Gastroesophageal sphincter (tissue), 4 donors: ENCODE results near the gene ALG1L2. TPM values are rescaled to one million over a fixed set of nuclear protein-coding genes. Genes with fewer than 3 reads are reported as not detected.
"Not testable (repeated sequence)": the region's sequence is repeated elsewhere in the genome, so short reads cannot be mapped to it uniquely, and the experiment has no call there.

ENCODE experiments used
- ATAC-seq: fragments of 150-250 bp; one replicate; pipeline ENCODE4 v1.9.1; 2016; ENCODE audit warnings: mild to moderate bottlenecking, moderate library complexity
- H3K27ac ChIP-seq, 4 donors: fragments of 200-600 bp; sonication (generic) in 3 of 4; 1 replicate in 3 of 4; 2 replicates in 1 of 4; pipeline ENCODE4 v1.5.1; 2016 to 2019
- H3K27me3 ChIP-seq: fragments of 200-600 bp; sonication (generic); one replicate; pipeline ENCODE4 v1.5.1; 2019
- H3K36me3 ChIP-seq, 2 donors: fragments of 200-600 bp; sonication (generic); one replicate each; pipeline ENCODE4 v1.5.1; 2019; ENCODE audit warnings: control low read depth in 1 of 2
- H3K4me1 ChIP-seq, 3 donors: fragments of 200-600 bp; sonication (generic); 1 replicate in 2 of 3; 2 replicates in 1 of 3; pipeline ENCODE4 v1.5.1; 2016 to 2019; ENCODE audit warnings: control low read depth in 2 of 3
- H3K4me3 ChIP-seq, 2 donors: fragments of 200-600 bp; sonication (generic); one replicate each; pipeline ENCODE4 v1.5.1; 2019; ENCODE audit warnings: mild to moderate bottlenecking in 1 of 2, moderate library complexity in 1 of 2
- H3K9me3 ChIP-seq, 3 donors: fragments of 200-600 bp; sonication (generic); one replicate each; pipeline ENCODE4 v1.5.1; 2017 to 2019; ENCODE audit warnings: control low read depth in 2 of 3
- EP300 ChIP-seq: sonication (generic); formaldehyde crosslinking; IDR thresholded peaks from one replicate; pipeline ENCODE4 v1.6.1; 2017; ENCODE audit warnings: antibody characterized with exemption, mild to moderate bottlenecking
- POLR2A ChIP-seq, 2 donors: fragments of 450-650 bp; IDR thresholded peaks; one replicate each; pipeline ENCODE4 v1.6.1; 2017; ENCODE audit warnings: antibody characterized with exemption in 2 of 2, mild to moderate bottlenecking in 2 of 2, moderate library complexity in 1 of 2
- POLR2AphosphoS5 ChIP-seq: sonication (generic); formaldehyde crosslinking; IDR thresholded peaks from one replicate; pipeline ENCODE4 v1.6.1; 2017; ENCODE audit warnings: antibody characterized with exemption
- WGBS, 2 donors: methylation state at CpG; one replicate each; pipeline ENCODE4 v1.1.5; 2018; ENCODE audit warnings: low coverage in 1 of 2; 5-methylcytosine and 5-hydroxymethylcytosine counted together
- total RNA-seq, 4 donors: library from RNA; depleted of rRNA; stranded (reverse); fragments of >200 nt; gene quantifications; one replicate each; pipeline ENCODE4 v1.1.0, GENCODE V29; 2016
- TF ChIP-seq, protein P1 (sequence below), 4 experiments: fragments of 200-600 bp in 2 of 4; fragments of 450-650 bp in 2 of 4; sonication (generic) in 1 of 4; IDR thresholded peaks; one replicate each; pipeline ENCODE4 v1.5.1; 2017 to 2019; ENCODE audit warnings: antibody characterized with exemption in 4 of 4, mild to moderate bottlenecking in 2 of 4, moderate library complexity in 2 of 4

ALG1L2 gene
- total RNA-seq, 4 donors from 2014 or later, result not detected

DNA sequence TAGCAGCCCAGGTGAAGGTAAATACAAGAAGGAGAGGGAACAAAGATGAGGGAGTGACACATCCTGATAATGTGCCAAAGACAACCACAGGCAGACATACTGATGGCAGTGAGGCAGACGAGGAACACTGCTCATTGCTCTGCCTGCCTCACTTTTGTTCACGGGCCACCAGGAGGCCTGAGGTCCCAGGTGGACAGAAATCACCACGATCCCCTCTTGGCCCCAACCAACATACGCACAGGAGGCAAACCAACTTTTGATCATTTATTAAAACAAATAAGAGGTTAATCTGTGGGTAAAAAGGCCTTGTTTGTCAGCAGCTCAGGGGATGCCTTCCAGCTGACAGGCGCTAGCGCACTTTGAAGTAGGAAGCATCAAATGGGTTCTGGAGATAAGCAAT, 4.2 kb downstream of the ALG1L2 start:
- H3K4me1 ChIP-seq, result no peaks in the 10 kb centered on the region
- H3K4me3 ChIP-seq, result no peak overlapping the region
- H3K27me3 ChIP-seq, result no peaks in the 10 kb centered on the region
- 69 to 85% methylated on average over 5 of the region's 6 CpGs for WGBS, 2 donors
- TF ChIP-seq, protein P1, sequence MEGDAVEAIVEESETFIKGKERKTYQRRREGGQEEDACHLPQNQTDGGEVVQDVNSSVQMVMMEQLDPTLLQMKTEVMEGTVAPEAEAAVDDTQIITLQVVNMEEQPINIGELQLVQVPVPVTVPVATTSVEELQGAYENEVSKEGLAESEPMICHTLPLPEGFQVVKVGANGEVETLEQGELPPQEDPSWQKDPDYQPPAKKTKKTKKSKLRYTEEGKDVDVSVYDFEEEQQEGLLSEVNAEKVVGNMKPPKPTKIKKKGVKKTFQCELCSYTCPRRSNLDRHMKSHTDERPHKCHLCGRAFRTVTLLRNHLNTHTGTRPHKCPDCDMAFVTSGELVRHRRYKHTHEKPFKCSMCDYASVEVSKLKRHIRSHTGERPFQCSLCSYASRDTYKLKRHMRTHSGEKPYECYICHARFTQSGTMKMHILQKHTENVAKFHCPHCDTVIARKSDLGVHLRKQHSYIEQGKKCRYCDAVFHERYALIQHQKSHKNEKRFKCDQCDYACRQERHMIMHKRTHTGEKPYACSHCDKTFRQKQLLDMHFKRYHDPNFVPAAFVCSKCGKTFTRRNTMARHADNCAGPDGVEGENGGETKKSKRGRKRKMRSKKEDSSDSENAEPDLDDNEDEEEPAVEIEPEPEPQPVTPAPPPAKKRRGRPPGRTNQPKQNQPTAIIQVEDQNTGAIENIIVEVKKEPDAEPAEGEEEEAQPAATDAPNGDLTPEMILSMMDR (IDR thresholded peaks at IDR 0.05), result no peak
- no peak for TF ChIP-seq POLR2A (IDR thresholded peaks at IDR 0.05)
- TF ChIP-seq POLR2AphosphoS5, result no peak
- TF ChIP-seq EP300, result no peak
- ATAC-seq, result no peak
- no peak overlapping the region for H3K27ac ChIP-seq
- no peaks in the 10 kb centered on the region for H3K9me3 ChIP-seq
- no peaks in the 10 kb centered on the region for H3K36me3 ChIP-seq

DNA sequence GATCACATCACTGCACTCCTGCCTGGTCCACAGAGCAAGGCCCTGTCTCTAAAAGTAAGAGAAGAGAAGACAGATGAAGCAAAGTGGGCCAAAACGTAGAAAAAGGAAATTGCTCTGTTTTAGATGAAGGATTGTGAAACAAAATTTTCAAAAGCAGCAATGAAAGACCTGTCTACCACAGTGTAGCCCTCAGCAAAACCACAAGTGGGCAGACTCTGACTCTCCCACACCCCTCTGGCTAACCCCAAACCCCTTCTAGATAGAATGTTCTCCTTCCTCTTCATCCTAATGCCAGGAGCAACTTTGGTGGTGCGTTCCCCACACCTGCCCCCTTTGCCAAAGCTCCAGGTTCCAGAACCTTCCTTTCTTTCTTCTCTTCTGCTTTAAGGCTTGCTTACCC, 5.0 kb downstream of the ALG1L2 start:
- H3K9me3 ChIP-seq, H3K27me3 ChIP-seq, H3K36me3 ChIP-seq, H3K4me3 ChIP-seq, H3K4me1 ChIP-seq, H3K27ac ChIP-seq, ATAC-seq: not testable (repeated sequence)
- WGBS, 2 donors, result 53 to 75% methylated on average over 2 of the region's 2 CpGs

DNA sequence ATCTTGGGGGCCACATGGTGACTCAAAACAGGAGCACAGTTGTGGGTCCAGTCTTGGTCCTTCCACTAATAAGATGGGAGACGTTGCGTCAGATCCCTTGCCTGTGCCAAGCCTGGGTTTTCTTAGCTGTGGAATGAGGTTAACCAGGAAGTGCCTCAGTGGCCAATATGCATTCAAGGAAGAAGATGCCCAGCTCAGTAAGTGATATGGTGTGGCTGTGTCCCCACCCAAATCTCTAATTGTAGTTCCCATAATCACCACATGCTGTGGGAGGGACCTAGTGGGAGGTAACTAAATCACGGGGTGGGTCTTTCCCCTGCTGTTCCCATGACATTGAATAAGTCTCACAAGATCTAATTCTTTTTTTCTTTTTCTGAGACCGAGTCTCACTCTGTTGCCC, 6.4 kb downstream of the ALG1L2 start:
- Histone ChIP-seq H3K4me3 (no peak overlapping the region), H3K9me3 (no peaks in the 10 kb centered on the region), H3K4me1 (no peaks in the 10 kb centered on the region), H3K36me3 (no peaks in the 10 kb centered on the region), H3K27me3 (no peaks in the 10 kb centered on the region), H3K27ac (no peak overlapping the region)
- TF ChIP-seq, protein P1 (IDR thresholded peaks at IDR 0.05), result no peak
- TF ChIP-seq POLR2A (IDR thresholded peaks at IDR 0.05), result no peak
- TF ChIP-seq EP300, result no peak
- TF ChIP-seq POLR2AphosphoS5, result no peak
- 30 to 93% methylated on average over 2 to 4 of the region's 4 CpGs for WGBS, 2 donors
- ATAC-seq, result no peak

DNA sequence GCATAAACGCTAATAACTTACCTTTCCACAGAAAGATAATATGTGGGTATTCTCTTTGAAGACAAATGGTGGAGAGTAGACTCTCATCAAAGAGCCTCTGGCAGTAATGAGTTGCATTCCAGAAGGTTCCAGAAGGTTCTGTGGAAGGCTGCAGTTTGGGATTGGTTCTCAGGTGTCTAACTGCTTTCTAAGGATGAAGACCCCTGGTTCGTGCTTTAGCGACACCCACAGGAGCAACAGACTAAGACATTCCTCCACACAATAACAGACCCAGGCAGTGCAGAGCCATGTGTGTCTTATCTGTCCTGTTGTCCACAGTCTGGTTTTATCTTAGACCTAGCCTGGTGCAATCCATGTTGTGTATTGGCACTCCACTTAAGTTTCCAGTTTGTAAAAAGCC, 9.1 kb downstream of the ALG1L2 start:
- ATAC-seq, result not testable (repeated sequence)
- 45 to 71% methylated on average over 1 to 3 of the region's 3 CpGs for WGBS, 2 donors

DNA sequence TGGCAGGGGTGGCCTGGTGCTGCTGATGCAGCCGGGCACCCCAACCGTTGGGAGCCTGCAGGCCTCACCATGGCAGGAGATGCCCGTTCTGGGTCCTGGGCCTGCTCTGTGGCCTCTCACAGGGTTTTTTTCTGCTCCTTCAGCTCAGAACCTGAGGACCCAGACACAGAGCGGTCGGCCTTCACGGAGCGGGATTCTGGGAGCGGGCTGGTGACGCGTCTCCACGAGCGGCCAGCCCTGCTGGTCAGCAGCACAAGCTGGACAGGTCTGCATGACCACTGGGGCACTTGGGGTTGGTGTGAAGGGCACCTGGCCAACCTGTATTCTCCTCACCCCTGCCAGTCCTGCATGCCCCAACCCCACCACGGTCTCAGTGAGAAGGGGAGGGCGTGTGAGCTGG, 10.3 kb downstream of the ALG1L2 start:
- WGBS, 2 donors, result 100% methylated on average over 5 of the region's 14 CpGs; no CpG with 5 or more reads in 1 of the 2 donors
- Histone ChIP-seq H3K27ac (no peak overlapping the region), H3K27me3 (peaks cover 15% of the 10 kb centered on the region), H3K4me1 (no peaks in the 10 kb centered on the region), H3K36me3 (no peaks in the 10 kb centered on the region), H3K9me3 (no peaks in the 10 kb centered on the region), H3K4me3 (no peak overlapping the region)
- ATAC-seq, result no peak
- TF ChIP-seq, protein P1 (IDR thresholded peaks at IDR 0.05), result no peak
- TF ChIP-seq POLR2A (IDR thresholded peaks at IDR 0.05), result no peak
- no peak for TF ChIP-seq POLR2AphosphoS5
- TF ChIP-seq EP300, result no peak

More for the DNA sequence above, 9.1 kb downstream of the ALG1L2 start:
- not testable (repeated sequence) for H3K27ac ChIP-seq, H3K36me3 ChIP-seq, H3K9me3 ChIP-seq, H3K4me1 ChIP-seq, H3K4me3 ChIP-seq
- peaks cover 15% of the 10 kb centered on the region for H3K27me3 ChIP-seq

DNA sequence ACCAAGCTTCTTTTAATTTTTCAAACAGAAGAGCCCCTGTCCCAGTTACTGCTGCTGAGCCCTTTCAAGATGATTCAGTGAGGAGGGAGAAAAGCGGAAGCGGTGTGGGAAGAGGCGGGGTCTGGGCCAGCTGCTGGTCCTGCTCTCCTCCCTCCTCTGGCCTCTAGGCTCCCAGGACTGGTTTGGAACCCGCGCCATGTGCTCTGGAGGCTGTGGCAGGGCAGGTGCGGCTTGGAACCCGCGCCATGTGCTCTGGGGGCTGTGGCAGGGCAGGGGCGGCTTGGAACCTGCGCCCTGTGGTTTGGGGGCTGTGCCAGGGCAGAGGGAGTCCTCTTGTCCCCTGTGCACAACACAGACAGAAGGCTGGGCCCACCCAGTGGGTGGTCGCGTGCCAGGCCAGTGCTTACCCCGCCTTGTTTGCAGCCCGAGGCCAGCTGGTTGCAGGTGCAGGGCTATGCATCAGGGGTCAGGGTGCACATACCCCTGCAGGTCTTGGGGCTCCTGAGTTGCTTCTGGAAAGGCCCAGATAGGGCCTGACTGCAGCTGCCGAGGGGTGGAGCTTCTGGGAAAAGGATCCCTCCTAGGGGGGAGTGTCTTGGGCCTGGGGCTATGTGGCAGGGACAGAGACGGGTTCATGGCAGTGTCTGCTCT, 12.2 kb downstream of the ALG1L2 start:
- no CpG with 5 or more reads among the region's 16 CpGs for WGBS, 2 donors
- H3K9me3 ChIP-seq, result no peaks in the 10 kb centered on the region
- no peak overlapping the region for H3K4me3 ChIP-seq
- no peaks in the 10 kb centered on the region for H3K36me3 ChIP-seq
- no peak for TF ChIP-seq POLR2AphosphoS5
- TF ChIP-seq, protein P1 (IDR thresholded peaks at IDR 0.05), result no peak
- no peak for TF ChIP-seq POLR2A (IDR thresholded peaks at IDR 0.05)
- no peak for TF ChIP-seq EP300
- H3K27ac ChIP-seq, result no peak overlapping the region
- H3K4me1 ChIP-seq, result no peaks in the 10 kb centered on the region
- H3K27me3 ChIP-seq, result peaks cover 18% of the 10 kb centered on the region
- ATAC-seq, result no peak

DNA sequence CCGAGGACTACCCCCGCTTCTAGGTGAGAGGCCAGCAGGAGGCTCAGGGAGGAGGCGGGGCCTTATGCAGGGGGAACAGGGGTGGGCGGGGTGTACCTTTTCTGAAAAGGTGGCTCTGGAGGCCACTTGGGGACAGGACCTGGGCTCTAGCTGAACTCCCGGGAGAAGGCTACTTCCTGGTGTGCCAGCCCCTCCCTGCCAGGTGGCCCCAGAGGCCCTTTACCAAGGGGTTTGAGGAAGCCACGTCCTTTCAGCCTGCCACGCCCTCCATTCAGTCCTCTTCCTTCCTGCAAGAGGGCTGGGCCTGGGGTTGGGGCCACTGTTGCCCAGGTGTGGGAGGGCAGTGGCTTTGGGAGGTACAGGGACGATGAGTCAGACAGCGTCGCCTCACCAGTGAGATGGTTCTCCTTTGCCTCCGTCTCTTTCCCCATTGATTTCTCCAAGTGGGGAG, 12.9 kb downstream of the ALG1L2 start:
- WGBS, 2 donors, result 100% methylated on average over 1 of the region's 11 CpGs; no CpG with 5 or more reads in 1 of the 2 donors
- not testable (repeated sequence) for H3K4me1 ChIP-seq, H3K9me3 ChIP-seq, ATAC-seq, H3K4me3 ChIP-seq, H3K36me3 ChIP-seq, H3K27ac ChIP-seq
- H3K27me3 ChIP-seq, result peaks cover 18% of the 10 kb centered on the region

DNA sequence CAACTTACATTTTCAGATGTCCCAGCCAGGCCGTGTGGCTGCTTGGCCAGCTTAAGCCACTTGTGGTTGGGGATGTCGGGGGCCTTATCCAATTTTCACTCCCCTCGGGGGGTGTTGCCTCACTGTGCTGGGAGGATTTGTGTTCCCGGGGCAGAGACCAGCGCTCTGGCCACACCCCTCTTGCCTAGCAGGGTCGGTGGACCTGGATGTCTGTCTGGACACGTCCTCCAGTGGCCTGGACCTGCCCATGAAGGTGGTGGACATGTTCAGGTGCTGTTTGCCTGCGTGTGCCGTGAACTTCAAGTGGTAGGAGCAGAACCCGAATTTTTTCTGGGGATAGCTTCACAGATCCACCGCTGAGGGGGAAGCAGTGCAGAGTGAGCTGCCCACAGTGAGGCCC, 14.2 kb downstream of the ALG1L2 start:
- not testable (repeated sequence) for ATAC-seq, H3K4me1 ChIP-seq, H3K4me3 ChIP-seq, H3K36me3 ChIP-seq, H3K9me3 ChIP-seq, H3K27ac ChIP-seq
- peaks cover 18% of the 10 kb centered on the region for H3K27me3 ChIP-seq
- 24 to 50% methylated on average over 1 to 3 of the region's 11 CpGs for WGBS, 2 donors

DNA sequence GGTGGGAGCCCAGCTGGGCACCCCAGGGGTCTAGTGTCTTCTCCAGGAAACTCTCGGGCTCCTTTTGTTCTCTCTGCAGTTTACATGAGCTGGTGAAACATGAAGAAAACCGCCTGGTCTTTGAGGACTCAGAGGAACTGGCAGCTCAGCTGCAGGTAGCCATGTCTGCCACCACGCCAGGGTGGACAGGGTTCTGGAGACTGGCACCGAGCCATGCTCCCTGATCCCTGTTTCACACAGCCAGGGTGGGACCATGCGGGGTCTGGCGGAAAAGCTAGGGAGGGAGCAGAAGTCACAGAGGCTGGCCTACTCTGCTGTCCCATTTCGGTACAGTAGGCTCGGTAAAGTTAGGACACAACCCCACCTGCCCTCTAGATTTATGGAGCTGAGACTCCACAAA, 15.5 kb downstream of the ALG1L2 start:
- not testable (repeated sequence) for ATAC-seq, H3K36me3 ChIP-seq, H3K4me1 ChIP-seq, H3K4me3 ChIP-seq, H3K9me3 ChIP-seq, H3K27ac ChIP-seq
- WGBS, 2 donors, result 76 to 79% methylated on average over 3 to 4 of the region's 8 CpGs
- H3K27me3 ChIP-seq, result peaks cover 18% of the 10 kb centered on the region
